IPS DF 6.9 (cell line): Measurements from ENCODE around the gene MTRR.

Source experiments
- DNase-seq: peaks from one replicate; pipeline ENCODE4 v3.0.0-alpha.2; 2013; ENCODE audit warnings: low read depth, low spot score
- H3K27ac ChIP-seq: one replicate; pipeline ENCODE4 v1.5.1; 2013; ENCODE audit warnings: low read length, control low read depth
- H3K27me3 ChIP-seq: 2 replicates; pipeline ENCODE4 v1.6.1; 2013; ENCODE audit warnings: mild to moderate bottlenecking, low read length; ENCODE audit not compliant: control insufficient read depth, insufficient read depth
- H3K36me3 ChIP-seq: 2 replicates; pipeline ENCODE4 v1.6.1; 2013; ENCODE audit warnings: low read length; ENCODE audit not compliant: control insufficient read depth, insufficient read depth
- H3K4me1 ChIP-seq: 2 replicates; pipeline ENCODE4 v1.6.1; 2013; ENCODE audit warnings: low read length; ENCODE audit not compliant: control insufficient read depth, insufficient read depth
- H3K4me3 ChIP-seq: 2 replicates; pipeline ENCODE4 v1.5.1; 2013; ENCODE audit warnings: mild to moderate bottlenecking, low read length
- H3K9me3 ChIP-seq: 2 replicates; pipeline ENCODE4 v1.6.1; 2013; ENCODE audit warnings: low read length, inconsistent platforms; ENCODE audit not compliant: control insufficient read depth, insufficient read depth
- WGBS: extraction: QIAGEN DNeasy Blood & Tissue Kit; methylation state at CpG from one replicate; pipeline ENCODE4 v1.1.7; 2013; ENCODE audit warnings: mixed read lengths, missing lambda C conversion rate; ENCODE audit not compliant: insufficient read length, insufficient coverage; 5-methylcytosine and 5-hydroxymethylcytosine counted together

MTRR gene

DNA sequence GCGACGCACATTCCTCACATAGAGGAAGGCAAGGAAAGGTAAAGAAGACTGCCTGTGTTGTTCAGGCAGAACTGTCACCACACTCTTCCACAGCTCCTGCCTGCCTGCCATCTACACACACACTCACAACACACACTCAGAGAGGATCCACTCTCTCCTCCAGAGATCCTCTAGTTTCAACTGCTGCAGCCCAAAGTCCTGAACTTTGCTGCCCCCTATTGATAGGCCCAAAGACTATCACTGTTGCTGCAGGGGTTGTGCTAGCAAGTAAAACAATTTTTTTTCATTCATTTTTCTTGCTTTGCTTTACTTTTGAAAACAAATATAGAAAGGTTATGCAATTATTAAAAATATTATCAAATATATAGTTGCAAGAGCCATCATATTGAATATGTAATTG, 12.1 kb upstream of the MTRR start:
- no CpG with 5 or more reads among the region's 2 CpGs for WGBS
- H3K27ac ChIP-seq: no peak overlapping the region
- peak; percentile 29 for DNase-seq
- H3K4me1 ChIP-seq: peaks cover under 1% of the 10 kb centered on the region; the same call in 1 of the 2 replicates
- H3K4me3 ChIP-seq: no peak overlapping the region
- H3K36me3 ChIP-seq: no peaks in the 10 kb centered on the region; the same call in 1 of the 2 replicates
- H3K27me3 ChIP-seq: no peaks in the 10 kb centered on the region
- no peaks in the 10 kb centered on the region for H3K9me3 ChIP-seq

DNA sequence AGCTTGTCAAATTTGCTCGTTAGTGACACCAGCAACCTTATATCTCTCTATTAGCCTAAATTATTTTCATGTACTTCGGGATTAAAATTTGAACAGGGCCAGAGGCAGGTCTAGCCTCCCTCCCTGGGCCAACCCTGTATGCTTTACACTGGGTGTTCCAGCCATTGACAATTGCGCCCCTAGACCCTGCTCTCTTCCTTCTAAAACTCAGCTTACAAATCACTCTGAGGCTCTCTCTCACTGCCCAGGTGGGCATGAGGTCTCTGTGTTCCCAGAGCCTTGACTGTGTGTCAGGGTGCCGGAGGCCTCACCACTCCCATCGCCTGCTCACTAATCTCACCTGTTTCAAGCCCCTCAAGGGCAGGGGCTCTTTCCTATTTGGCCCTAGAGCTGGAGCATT, 11.6 kb upstream of the MTRR start:
- Histone ChIP-seq H3K4me3 (no peak overlapping the region), H3K27ac (no peak overlapping the region), H3K9me3 (no peaks in the 10 kb centered on the region), H3K27me3 (no peaks in the 10 kb centered on the region), H3K4me1 (no peaks in the 10 kb centered on the region), H3K36me3 (no peaks in the 10 kb centered on the region; the same call in 1 of the 2 replicates)
- DNase-seq: no peak
- no CpG with 5 or more reads among the region's 5 CpGs for WGBS

DNA sequence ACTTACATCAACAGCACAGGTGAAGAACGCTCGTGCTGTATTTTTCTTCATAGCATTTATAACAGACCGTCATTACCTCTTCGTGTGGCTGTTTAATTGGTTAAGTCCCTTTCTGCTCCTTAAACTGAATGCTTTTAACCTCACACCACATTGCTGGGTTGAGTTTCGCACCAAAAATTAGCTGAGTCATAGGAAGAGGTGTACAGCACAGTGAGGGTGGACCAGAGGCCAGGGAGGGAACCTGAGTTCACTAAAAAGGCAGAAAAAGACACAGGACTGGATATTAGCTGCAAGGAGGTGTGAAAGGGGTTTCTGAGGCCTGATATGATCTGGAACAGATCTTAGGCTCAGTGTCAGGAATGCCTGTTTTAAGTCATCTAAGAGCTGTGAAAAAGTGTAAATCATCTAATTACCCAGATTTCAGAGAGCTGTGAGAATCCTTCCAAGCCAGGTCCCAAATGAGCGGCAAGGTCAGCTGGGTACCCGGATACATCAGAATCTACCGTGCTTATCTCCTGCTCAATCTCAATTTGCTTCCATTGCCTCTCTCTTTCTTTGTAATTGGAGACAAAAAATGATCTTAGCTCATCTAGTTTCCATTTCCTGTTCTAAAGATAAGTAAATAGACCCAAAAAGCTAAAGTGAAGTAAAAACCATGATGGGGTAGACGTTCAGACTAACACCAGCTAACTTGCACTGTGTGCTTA, 10.9 kb upstream of the MTRR start:
- H3K36me3 ChIP-seq: no peaks in the 10 kb centered on the region; the same call in 1 of the 2 replicates
- H3K27ac ChIP-seq: no peak overlapping the region
- no peak for DNase-seq
- no peaks in the 10 kb centered on the region for H3K4me1 ChIP-seq
- no peaks in the 10 kb centered on the region for H3K9me3 ChIP-seq
- H3K4me3 ChIP-seq: no peak overlapping the region
- no peaks in the 10 kb centered on the region for H3K27me3 ChIP-seq
- WGBS: no CpG with 5 or more reads among the region's 9 CpGs

DNA sequence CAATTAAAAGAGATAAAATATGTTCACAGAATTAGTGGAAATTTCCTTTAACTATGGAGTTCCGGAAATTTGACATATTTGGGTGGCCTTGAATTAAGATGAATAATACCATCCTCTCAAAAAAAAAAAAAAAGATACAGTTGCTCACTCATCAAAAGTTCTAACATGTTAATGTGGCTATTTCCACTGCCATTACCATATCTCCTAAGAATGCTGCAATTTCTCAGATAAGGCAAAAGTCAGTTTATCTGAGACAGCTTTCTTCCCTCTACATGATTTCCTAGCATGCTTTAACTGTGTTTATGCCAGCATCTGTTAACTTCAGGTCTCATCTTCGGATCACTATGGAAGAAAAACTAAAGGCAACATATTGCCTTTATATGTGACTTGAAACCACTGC, 2.8 kb upstream of the MTRR start:
- WGBS: no CpG with 5 or more reads among the region's 2 CpGs

DNA sequence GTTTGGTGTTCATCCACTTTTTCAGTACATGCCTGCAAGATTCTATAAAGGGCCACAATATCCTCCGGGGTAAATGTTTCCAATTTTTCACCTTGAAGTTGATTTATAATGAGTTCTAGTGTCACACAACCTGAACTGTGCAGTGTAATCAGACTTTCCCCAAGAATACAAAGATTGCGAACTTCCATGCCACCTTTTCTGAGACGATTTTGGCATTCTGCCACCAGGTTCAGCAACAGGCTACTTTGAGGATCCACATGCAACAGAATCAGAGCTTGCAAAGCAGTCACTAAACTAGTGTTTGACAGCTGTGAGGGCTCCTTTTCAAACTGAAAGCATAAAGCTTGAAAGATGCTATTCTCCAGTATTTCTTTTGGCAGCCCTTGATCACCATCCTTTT, 1.7 kb upstream of the MTRR start:
- no peaks in the 10 kb centered on the region for H3K9me3 ChIP-seq
- no CpG with 5 or more reads among the region's 3 CpGs for WGBS
- no peaks in the 10 kb centered on the region for H3K27me3 ChIP-seq
- H3K36me3 ChIP-seq: no peaks in the 10 kb centered on the region
- no peak for DNase-seq
- no peak overlapping the region for H3K27ac ChIP-seq
- H3K4me3 ChIP-seq: no peak overlapping the region
- no peaks in the 10 kb centered on the region for H3K4me1 ChIP-seq

More for the DNA sequence above, 2.8 kb upstream of the MTRR start:
- Histone ChIP-seq H3K36me3 (no peaks in the 10 kb centered on the region), H3K4me1 (no peaks in the 10 kb centered on the region), H3K27ac (no peak overlapping the region), H3K27me3 (no peaks in the 10 kb centered on the region), H3K4me3 (no peak overlapping the region), H3K9me3 (no peaks in the 10 kb centered on the region)
- DNase-seq: no peak

DNA sequence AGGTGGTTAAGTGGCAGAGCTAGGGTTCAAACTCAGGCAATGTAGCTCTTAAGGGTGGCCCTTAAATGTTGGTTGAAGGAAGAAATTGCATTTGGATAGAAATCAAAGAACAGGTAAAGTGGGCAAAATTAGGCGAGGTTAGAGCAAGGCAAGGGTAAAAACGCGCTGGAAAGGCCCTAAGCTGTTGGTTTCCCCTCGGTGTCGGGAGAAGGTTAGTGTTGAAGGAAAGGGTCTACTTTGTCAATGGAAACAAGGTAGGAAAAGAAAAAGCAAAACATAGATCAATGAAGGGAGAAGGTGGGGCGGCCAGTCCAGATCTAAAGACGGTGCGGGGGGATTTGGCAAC, 548 bp upstream of the MTRR start:
- no CpG with 5 or more reads among the region's 8 CpGs for WGBS
- no peaks in the 10 kb centered on the region for H3K4me1 ChIP-seq

DNA sequence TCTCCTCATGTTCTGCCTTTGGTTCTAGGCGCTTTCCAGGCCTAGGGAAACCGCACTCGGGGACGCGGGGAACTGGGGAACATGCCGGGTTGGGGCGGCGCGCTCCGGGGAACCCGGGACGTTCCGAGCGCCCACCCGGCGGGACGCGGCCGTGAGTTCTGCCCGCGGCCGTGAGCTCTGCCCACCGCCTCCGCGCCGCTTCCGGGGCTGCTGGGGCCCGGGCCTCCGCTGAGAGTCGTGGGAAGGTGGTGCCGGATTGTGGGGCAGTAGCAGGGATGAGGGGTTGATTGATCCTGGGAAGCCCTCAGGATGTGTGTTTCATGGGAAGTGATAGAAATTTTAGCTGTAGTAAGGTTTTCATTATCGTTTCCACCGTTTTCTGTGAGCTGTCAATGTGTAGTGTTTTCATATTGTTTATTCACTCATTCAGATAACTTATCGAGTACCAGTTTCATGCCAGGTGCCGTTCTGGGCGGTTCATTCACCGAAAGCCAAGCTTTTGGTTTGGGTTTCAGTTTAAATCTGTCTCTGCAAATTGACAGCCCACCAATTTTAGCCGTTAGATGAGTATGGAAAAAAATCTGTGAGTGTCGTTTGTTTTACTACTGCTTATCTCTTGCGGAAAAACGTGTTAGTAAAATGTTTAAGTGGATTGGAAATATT, 657 bp downstream of the MTRR start:
- Histone ChIP-seq H3K27ac (no peak overlapping the region), H3K36me3 (no peaks in the 10 kb centered on the region), H3K9me3 (no peaks in the 10 kb centered on the region), H3K4me3 (peak overlapping the region; percentile 88), H3K4me1 (no peaks in the 10 kb centered on the region), H3K27me3 (no peaks in the 10 kb centered on the region)
- DNase-seq: no peak
- no CpG with 5 or more reads among the region's 41 CpGs for WGBS

More for the DNA sequence above, 548 bp upstream of the MTRR start:
- Histone ChIP-seq H3K27me3 (no peaks in the 10 kb centered on the region), H3K36me3 (no peaks in the 10 kb centered on the region), H3K9me3 (no peaks in the 10 kb centered on the region), H3K4me3 (peak overlapping the region; percentile 88; the same call in 1 of the 2 replicates), H3K27ac (no peak overlapping the region)
- no peak for DNase-seq

DNA sequence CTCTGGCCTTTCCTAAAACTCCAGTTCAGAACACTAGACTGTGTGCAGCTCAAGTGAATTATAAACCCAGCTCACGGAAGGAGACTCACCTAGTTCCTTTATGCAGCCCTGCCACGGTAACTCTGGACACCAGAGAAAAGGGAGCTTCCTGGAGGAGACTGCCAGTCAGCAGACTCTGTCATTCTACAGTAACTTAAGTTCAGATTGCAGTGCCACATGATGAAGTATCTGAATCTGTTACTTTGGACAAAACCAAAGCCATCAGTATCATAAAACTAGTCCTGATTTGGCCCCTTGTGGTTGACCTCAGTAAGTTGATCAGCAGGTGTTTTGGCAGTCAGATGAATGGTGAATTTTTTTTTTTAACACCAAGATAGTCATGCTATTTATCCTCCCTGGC, 2.7 kb downstream of the MTRR start:
- H3K27ac ChIP-seq: no peak overlapping the region
- no peaks in the 10 kb centered on the region for H3K9me3 ChIP-seq
- WGBS: no CpG with 5 or more reads among the region's 2 CpGs
- no peak for DNase-seq
- peaks cover 6% of the 10 kb centered on the region; the same call in 1 of the 2 replicates for H3K36me3 ChIP-seq
- no peaks in the 10 kb centered on the region for H3K4me1 ChIP-seq
- no peaks in the 10 kb centered on the region for H3K27me3 ChIP-seq
- no peak overlapping the region for H3K4me3 ChIP-seq

DNA sequence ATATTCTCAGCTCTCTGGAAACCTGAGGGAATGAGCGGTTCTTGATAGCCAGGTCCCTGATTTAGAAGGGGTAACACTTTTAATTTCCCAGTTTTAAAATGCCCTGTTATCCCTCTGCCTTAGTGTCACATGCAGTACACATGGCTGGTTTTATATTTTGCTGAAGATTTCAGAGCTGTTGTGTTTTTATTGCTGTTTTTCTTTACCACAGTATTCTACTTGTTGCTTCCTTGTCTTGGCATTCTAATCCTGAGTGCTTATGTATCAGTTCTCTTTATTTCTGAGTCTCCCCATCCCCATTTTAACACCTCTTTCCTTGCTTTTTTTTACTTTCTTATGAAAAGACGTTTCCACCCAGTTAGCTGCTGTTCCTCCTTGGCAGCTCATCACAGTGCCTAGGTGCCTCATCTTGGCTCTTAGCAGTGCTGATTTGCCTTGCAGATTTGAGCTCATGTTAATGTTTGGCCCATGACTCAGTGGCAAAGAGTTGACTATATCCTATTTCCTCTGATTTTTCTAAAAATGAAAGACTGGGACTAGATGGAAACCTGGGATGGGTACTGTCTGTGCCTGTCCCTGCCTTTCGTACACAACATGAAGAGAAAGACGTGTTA, 3.7 kb downstream of the MTRR start:
- Histone ChIP-seq H3K27me3 (no peaks in the 10 kb centered on the region), H3K4me1 (no peaks in the 10 kb centered on the region), H3K36me3 (peaks cover 10% of the 10 kb centered on the region; the same call in 1 of the 2 replicates), H3K27ac (no peak overlapping the region), H3K9me3 (no peaks in the 10 kb centered on the region), H3K4me3 (no peak overlapping the region)
- DNase-seq: no peak
- no CpG with 5 or more reads among the region's 4 CpGs for WGBS

DNA sequence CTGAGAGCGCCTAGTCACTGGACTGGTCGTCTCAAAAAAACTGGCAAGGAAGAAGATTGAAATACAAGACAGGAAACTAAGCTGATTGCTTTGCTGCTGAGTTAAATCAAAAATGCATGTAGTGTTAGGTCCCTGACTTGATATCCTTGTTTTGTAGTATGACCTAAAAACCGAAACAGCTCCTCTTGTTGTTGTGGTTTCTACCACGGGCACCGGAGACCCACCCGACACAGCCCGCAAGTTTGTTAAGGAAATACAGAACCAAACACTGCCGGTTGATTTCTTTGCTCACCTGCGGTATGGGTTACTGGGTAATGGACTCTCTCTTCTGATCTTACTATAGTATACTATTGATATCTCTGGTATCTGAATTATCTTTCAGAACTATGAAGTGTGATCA, 4.3 kb downstream of the MTRR start:
- Histone ChIP-seq H3K27ac (no peak overlapping the region), H3K4me3 (no peak overlapping the region)
- WGBS: no CpG with 5 or more reads among the region's 9 CpGs

More for the DNA sequence above, 4.3 kb downstream of the MTRR start:
- Histone ChIP-seq H3K9me3 (no peaks in the 10 kb centered on the region), H3K4me1 (no peaks in the 10 kb centered on the region), H3K27me3 (no peaks in the 10 kb centered on the region), H3K36me3 (peaks cover 10% of the 10 kb centered on the region; the same call in 1 of the 2 replicates)
- no peak for DNase-seq
